HG03108 (cell line): Measurements from ENCODE around the gene RUFY1.
"Not testable (repeated sequence)": the region's sequence is repeated elsewhere in the genome, so short reads cannot be mapped to it uniquely, and the experiment has no call there.

Experiments used
- ATAC-seq: cut with Tn5 transposase; IDR thresholded peaks from one replicate; pipeline ENCODE4 v1.9.1; 2021; ENCODE audit warnings: moderate library complexity; ENCODE audit not compliant: unreplicated experiment

Gene RUFY1

DNA sequence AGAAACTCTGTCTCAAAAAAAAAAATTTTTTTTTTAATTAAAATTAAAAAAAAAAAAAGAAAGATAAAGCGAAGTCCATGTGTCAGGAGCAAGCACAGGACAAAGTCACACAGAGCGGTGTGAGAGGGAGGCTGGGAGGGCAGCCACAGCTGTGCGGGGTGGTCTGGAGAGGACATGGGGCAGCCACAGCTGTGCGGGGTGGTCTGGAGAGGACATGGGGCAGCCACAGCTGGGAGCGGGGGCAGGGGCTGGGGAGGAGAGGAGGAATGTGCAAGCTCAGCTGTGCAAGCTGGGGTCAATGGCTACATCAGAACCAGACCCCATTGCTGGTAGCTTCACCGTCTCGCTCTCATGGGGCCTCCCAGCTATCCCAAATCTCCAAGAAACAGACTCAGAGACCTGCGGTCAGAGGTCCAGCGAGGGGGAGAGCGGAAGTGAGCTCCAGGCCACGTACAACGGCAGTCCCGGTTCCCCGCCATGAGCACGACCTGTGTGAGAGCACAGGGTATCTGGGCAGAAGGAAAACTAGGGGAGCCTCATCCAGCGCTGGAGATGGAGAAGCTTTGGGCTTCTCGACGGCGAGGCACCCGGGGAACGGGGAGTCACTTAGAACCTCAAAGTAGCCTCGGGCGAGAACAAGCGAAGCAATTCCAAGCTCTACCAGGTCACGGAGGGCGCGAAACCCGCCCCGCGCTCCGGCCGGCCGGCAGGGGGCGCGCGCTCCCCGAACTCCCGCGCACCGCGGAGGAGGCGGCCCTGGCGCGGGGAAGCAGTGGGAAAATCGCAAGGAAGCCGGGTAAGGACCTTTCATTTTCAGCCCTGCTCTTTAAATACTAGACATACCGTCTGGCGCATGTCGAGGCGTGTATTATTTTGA is 107.2 kb downstream of the RUFY1 start:
- ATAC-seq, result peak; percentile 86

DNA sequence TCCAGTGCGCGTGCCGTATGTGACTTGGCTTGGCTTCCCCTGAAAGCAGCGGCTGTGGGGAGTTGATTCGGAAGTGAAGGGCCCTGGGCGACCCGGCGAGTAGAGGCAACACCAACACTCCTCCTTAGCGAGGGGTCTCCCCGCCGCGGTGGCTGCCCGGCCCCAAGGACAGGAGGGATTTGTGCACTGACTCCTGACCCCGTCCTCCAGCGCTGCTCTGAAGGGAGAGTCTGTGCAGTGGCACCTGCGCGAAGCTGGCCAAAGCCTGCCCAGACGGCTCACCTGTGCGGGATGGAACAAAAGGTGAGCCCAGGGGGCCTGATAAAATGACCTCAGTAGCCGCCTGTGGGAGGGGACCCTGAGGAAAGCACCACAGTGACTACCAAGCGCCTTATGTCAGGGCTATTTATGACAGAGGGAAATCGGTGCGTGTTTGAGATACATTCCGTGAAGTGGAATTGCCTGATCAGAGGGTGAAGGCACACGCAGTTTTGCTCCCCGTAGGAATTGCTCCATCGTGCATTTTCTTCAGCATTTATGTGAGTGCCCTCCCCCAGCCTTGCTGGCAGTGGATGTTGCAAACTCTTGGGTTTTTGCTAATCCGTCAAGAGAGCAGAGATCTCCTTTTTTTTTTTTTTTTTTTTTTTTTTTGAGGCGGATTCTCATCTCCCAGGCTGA is 108.0 kb downstream of the RUFY1 start:
- not testable (repeated sequence) for ATAC-seq
